KMS-11 (cell line): Measurements from ENCODE around the gene ZC3H13.

Source experiments
- H2AFZ ChIP-seq: fragments of 200-600 bp; sonication (generic); 2 replicates; pipeline ENCODE4 v1.6.1; 2016; ENCODE audit warnings: antibody characterized with exemption, mixed run types, low read depth
- H3K27ac ChIP-seq: fragments of 200-600 bp; sonication (generic); 2 replicates; pipeline ENCODE4 v1.6.1; 2016; ENCODE audit warnings: mild to moderate bottlenecking, mixed run types
- H3K27me3 ChIP-seq: fragments of 200-600 bp; sonication (generic); 2 replicates; pipeline ENCODE4 v1.6.1; 2017; ENCODE audit warnings: mild to moderate bottlenecking, low read depth, mixed run types, moderate library complexity; ENCODE audit not compliant: insufficient read depth
- H3K36me3 ChIP-seq: fragments of 200-600 bp; sonication (generic); 2 replicates; pipeline ENCODE4 v1.6.1; 2017; ENCODE audit warnings: mild to moderate bottlenecking, mixed run types; ENCODE audit not compliant: insufficient read depth
- H3K4me1 ChIP-seq: fragments of 200-600 bp; sonication (generic); 2 replicates; pipeline ENCODE4 v1.6.1; 2016; ENCODE audit warnings: mild to moderate bottlenecking, low read depth, mixed run types; ENCODE audit not compliant: poor library complexity, severe bottlenecking
- H3K4me2 ChIP-seq: fragments of 200-600 bp; sonication (generic); 2 replicates; pipeline ENCODE4 v1.7.0; 2016; ENCODE audit warnings: mild to moderate bottlenecking, mixed run types
- H3K4me3 ChIP-seq: fragments of 200-600 bp; sonication (generic); IDR thresholded peaks from 2 replicates; pipeline ENCODE4 v1.6.1; 2017; ENCODE audit warnings: low read depth, low read length, mixed read lengths; ENCODE audit not compliant: insufficient read depth
- H3K79me2 ChIP-seq: fragments of 200-600 bp; sonication (generic); 2 replicates; pipeline ENCODE4 v1.6.1; 2016; ENCODE audit warnings: low read depth, mixed run types; ENCODE audit not compliant: insufficient read depth
- H3K9ac ChIP-seq: fragments of 200-600 bp; sonication (generic); 2 replicates; pipeline ENCODE4 v1.6.1; 2016; ENCODE audit warnings: mild to moderate bottlenecking, mixed run types
- H4K20me1 ChIP-seq: fragments of 200-600 bp; sonication (generic); 2 replicates; pipeline ENCODE4 v1.6.1; 2016; ENCODE audit warnings: mild to moderate bottlenecking, mixed run types; ENCODE audit not compliant: insufficient read depth
- CTCF ChIP-seq: fragments of 200-600 bp; sonication (generic); conservative IDR thresholded peaks from 2 replicates; pipeline ENCODE4 v1.6.1; 2017; ENCODE audit warnings: low read depth, mild to moderate bottlenecking, antibody characterized with exemption, low read length, moderate library complexity, mixed read lengths

The ZC3H13 gene

DNA sequence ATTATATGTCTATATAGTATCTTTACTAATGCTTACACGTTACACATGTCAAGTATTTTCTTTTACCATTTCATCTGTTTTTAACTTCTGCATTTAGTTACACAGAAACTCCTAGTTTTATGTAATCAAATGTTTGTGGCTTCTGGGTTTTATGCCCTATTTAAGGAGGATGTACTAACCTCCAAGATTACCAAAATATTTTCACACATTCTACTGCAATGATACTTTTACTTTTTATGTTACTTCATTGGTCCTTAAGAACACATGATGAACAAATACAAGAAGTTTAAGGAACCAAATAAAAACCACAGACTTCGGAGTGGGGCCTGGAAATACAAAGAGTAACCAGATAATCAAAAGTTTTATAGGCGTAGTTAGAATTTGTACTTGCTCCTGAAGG lies 37.2 kb downstream of the ZC3H13 start:
- no peak for TF ChIP-seq CTCF
- H4K20me1 ChIP-seq = no peaks in the 10 kb centered on the region
- no peak overlapping the region for H2AFZ ChIP-seq
- H3K27me3 ChIP-seq = no peaks in the 10 kb centered on the region
- H3K27ac ChIP-seq = no peak overlapping the region
- no peak overlapping the region for H3K4me3 ChIP-seq
- no peak overlapping the region for H3K9ac ChIP-seq
- H3K36me3 ChIP-seq = no peaks in the 10 kb centered on the region
- H3K79me2 ChIP-seq = no peaks in the 10 kb centered on the region
- no peaks in the 10 kb centered on the region for H3K4me1 ChIP-seq
- no peak overlapping the region for H3K4me2 ChIP-seq

GRCh38 chr13:46012404-46012803 lies 40.1 kb downstream of the ZC3H13 start:
- Histone ChIP-seq H3K36me3 (no peaks in the 10 kb centered on the region), H3K79me2 (no peaks in the 10 kb centered on the region), H3K9ac (no peak overlapping the region), H3K27ac (no peak overlapping the region), H3K27me3 (no peaks in the 10 kb centered on the region), H3K4me3 (no peak overlapping the region), H4K20me1 (no peaks in the 10 kb centered on the region), H3K4me2 (no peak overlapping the region), H2AFZ (no peak overlapping the region), H3K4me1 (no peaks in the 10 kb centered on the region)
- no peak for TF ChIP-seq CTCF

DNA sequence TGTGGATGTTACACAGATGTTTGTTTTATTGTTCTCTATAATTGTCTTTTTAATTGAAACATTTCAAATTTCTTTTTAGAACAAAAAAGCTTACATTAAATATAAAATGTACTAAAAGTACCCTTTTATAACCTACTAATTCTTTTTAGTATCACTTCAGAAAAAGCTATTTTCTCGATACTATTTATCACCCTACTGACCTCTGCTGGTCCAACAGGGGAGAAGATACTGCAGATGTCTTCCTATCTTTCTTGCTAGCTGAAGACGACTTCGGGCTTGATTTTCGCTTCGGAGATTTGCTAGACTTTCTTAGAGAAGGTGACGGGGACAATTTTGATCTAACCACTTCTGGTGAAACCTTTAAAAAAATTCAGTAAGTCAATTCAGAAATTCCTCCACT lies 42.4 kb downstream of the ZC3H13 start:
- Histone ChIP-seq H3K4me3 (no peak overlapping the region), H3K4me2 (no peak overlapping the region)

DNA sequence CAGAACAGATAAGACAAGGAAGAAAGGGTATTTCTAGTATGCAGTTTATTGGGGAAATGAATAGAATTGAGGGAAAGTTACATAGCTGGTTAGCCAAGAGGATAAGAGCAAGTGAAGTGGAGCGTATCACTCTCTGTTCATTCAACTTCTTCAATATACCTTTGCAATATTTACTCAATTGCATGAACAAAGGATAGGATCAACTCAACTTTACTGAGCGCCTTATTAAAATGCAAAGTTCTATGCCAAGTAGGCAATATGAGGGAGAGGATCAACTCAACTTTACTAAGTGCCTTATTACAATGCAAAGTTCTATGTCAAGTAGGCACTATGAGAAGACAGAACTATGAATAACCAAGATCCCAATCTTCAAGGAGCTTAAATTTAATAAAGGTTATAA lies 43.9 kb downstream of the ZC3H13 start:
- no peak overlapping the region for H3K4me3 ChIP-seq
- no peaks in the 10 kb centered on the region for H4K20me1 ChIP-seq
- no peak overlapping the region for H3K9ac ChIP-seq
- no peak for TF ChIP-seq CTCF
- H3K4me2 ChIP-seq = no peak overlapping the region
- H3K79me2 ChIP-seq = no peaks in the 10 kb centered on the region
- H3K27ac ChIP-seq = no peak overlapping the region
- no peaks in the 10 kb centered on the region for H3K4me1 ChIP-seq
- no peaks in the 10 kb centered on the region for H3K27me3 ChIP-seq
- no peaks in the 10 kb centered on the region for H3K36me3 ChIP-seq
- no peak overlapping the region for H2AFZ ChIP-seq

More for the DNA sequence above, 42.4 kb downstream of the ZC3H13 start:
- Histone ChIP-seq H3K4me1 (no peaks in the 10 kb centered on the region), H2AFZ (no peak overlapping the region), H3K79me2 (no peaks in the 10 kb centered on the region), H3K27ac (no peak overlapping the region), H3K36me3 (no peaks in the 10 kb centered on the region), H4K20me1 (no peaks in the 10 kb centered on the region), H3K27me3 (no peaks in the 10 kb centered on the region), H3K9ac (no peak overlapping the region)
- TF ChIP-seq CTCF = peak; percentile 36; the same call in 1 of the 2 replicates
